ENCODE results near the gene SUPT16H. TPM values are rescaled to one million over a fixed set of nuclear protein-coding genes. Genes with fewer than 3 reads are reported as not detected.

The SUPT16H gene
- total and polyA plus RNA-seq, 2 of the 8 experiments (the other 6 are each of a cell fraction or from before 2014, with no cell fraction given) = 138 to 201 TPM

- Histone ChIP-seq H2AFZ (ENCODE audit: low read length) (no peak overlapping the region), H3K14ac (ENCODE audit: insufficient read length) (no peak overlapping the region), H2BK120ac (replicated peaks; ENCODE audit: low read depth, low read length) (no peak overlapping the region), H3K4ac (replicated peaks; ENCODE audit: insufficient read length, low read depth, low read length) (no peak overlapping the region), H3K79me1 (ENCODE audit: low read depth, low read length) (no peaks in the 10 kb centered on the region; the same call in 1 of the 2 replicates), H2BK15ac (ENCODE audit: low read length) (no peak overlapping the region), H3K79me2 (ENCODE audit: control insufficient read depth in 1 of 2, insufficient read depth in 2 of 2, low read length in 2 of 2) (peaks cover 0 to 27% of the 10 kb centered on the region in 2 experiments; a peak in 2 of 4 replicates), H3K4me1 (replicated peaks in 1 of 4; ENCODE audit: control insufficient read depth in 3 of 4, insufficient read depth in 4 of 4, low read length in 3 of 4) (no peaks in the 10 kb centered on the region), H4K91ac (replicated peaks; ENCODE audit: insufficient read length, low read length) (no peak overlapping the region), H4K8ac (ENCODE audit: extremely low read depth, insufficient read depth, low read length) (no peak overlapping the region), H2BK20ac (ENCODE audit: low read length) (no peak overlapping the region), H3K27ac (ENCODE audit: low read depth, low read length) (no peak overlapping the region), H4K20me1 (replicated peaks in 1 of 2; ENCODE audit: control insufficient read depth in 1 of 2, insufficient read depth in 2 of 2, low read length in 2 of 2) (peaks cover 2 to 15% of the 10 kb centered on the region in 2 experiments), H3K27me3 (replicated peaks in 1 of 4; ENCODE audit: control insufficient read depth in 3 of 4, extremely low read depth in 1 of 4, insufficient read depth in 3 of 4, low read length in 3 of 4) (no peaks in the 10 kb centered on the region), H3K9me3 (ENCODE audit: insufficient read depth in 2 of 2, low read depth in 1 of 2, low read length in 1 of 2) (no peaks in the 10 kb centered on the region), H2BK12ac (ENCODE audit: low read depth, low read length) (no peak overlapping the region), H3K9ac (replicated peaks in 1 of 4; ENCODE audit: extremely low read depth in 1 of 4, low read depth in 3 of 4, low read length in 3 of 4) (no peak overlapping the region), H3K4me3 (ENCODE audit: extremely low read depth in 1 of 4, insufficient read depth in 2 of 4, low read depth in 3 of 4, low read length in 4 of 4) (no peak overlapping the region), H3K18ac (ENCODE audit: extremely low read depth, low read length) (no peak overlapping the region), H3K23me2 (ENCODE audit: low read depth, low read length) (no peaks in the 10 kb centered on the region), H2BK5ac (ENCODE audit: low read depth, low read length) (no peak overlapping the region), H3K4me2 (ENCODE audit: insufficient read depth in 1 of 2, low read depth in 2 of 2, low read length in 2 of 2) (no peak overlapping the region), H3K56ac (replicated peaks; ENCODE audit: insufficient read length, low read depth, low read length) (no peak overlapping the region), H3K23ac (ENCODE audit: insufficient read length) (no peak overlapping the region), H3K36me3 (ENCODE audit: control insufficient read depth in 2 of 4, insufficient read depth in 4 of 4, low read length in 3 of 4) (peaks cover 40 to 94% (median 79%) of the 10 kb centered on the region in 4 experiments), H2AK5ac (ENCODE audit: low read depth, low read length) (no peak overlapping the region), H4K5ac (ENCODE audit: insufficient read length, low read depth, low read length) (no peak overlapping the region)
- 89% methylated on average over 1 of the region's 1 CpG; no CpG with 5 or more reads in 1 of the 2 experiments for WGBS, 2 experiments (ENCODE audit: extremely low coverage in 1 of 2, insufficient coverage in 1 of 2, insufficient read length in 1 of 2, insufficient replicate concordance in 2 of 2, low coverage in 1 of 2, low lambda C conversion rate in 2 of 2, missing lambda C conversion rate in 1 of 2)
- ChIA-PET CTCF (ENCODE audit: partially characterized antibody) (interaction anchor here (0.8 to 1.5 kb wide), 4 partner anchors 17 to 51 kb away, joined by 3 to 4 read pairs (median 4); no protein-coding TSS in a partner anchor), POLR2A (ENCODE audit: partially characterized antibody) (interaction anchor here (1.0 to 2.3 kb wide), 2 partner anchors 10 to 20 kb away, joined by 3 to 14 read pairs; no protein-coding TSS in a partner anchor)
- TF ChIP-seq JUN (IDR thresholded peaks at IDR 0.05; ENCODE audit: low read depth, low read length) = no peak
- TF ChIP-seq SIN3A (conservative IDR thresholded peaks at IDR 0.05 in 1 of 2, IDR thresholded peaks at IDR 0.05 in 1 of 2; ENCODE audit: low read depth in 1 of 2, low read length in 2 of 2) = no peak
- no peak for TF ChIP-seq EGR1 (IDR thresholded peaks at IDR 0.05; ENCODE audit: borderline replicate concordance, low read depth, low read length)
- TF ChIP-seq SP2 (IDR thresholded peaks at IDR 0.05; ENCODE audit: low read length) = no peak
- no peak for TF ChIP-seq KDM1A (IDR thresholded peaks at IDR 0.05; ENCODE audit: borderline replicate concordance, low read length)
- TF ChIP-seq KDM4A (IDR thresholded peaks at IDR 0.05; ENCODE audit: low read depth, low read length, severe bottlenecking) = no peak
- no peak for TF ChIP-seq USF2 (IDR thresholded peaks at IDR 0.05; ENCODE audit: low read length)
- no peak for TF ChIP-seq POLR2A (IDR thresholded peaks at IDR 0.05; ENCODE audit: control extremely low read depth in 1 of 2, low read depth in 2 of 2, low read length in 2 of 2)
- no peak for TF ChIP-seq CHD2 (IDR thresholded peaks at IDR 0.05; ENCODE audit: low read length)
- no peak for DNase-seq (ENCODE audit: low read depth in 1 of 2, low spot score in 2 of 2)
- no peak for FAIRE-seq
These were observed 42.9 kb upstream of the SUPT16H start for GRCh38 chr14:21426692-21427091.
